GM13977 (cell line): ENCODE results near the gene ACTC1.

Experiments used
- DNase-seq: peaks from one replicate; pipeline ENCODE4 v3.0.0; 2012; ENCODE audit warnings: low spot score
- CTCF ChIP-seq: IDR thresholded peaks from 2 replicates; pipeline ENCODE4 v1.5.1; 2012; ENCODE audit warnings: mild to moderate bottlenecking, control low read depth; ENCODE audit not compliant: insufficient read depth; ENCODE audit errors: extremely low read depth, missing control alignments
- in situ Hi-C: fragments of 300-500 bp; cut with MboI; formaldehyde crosslinking; loops from one replicate; pipeline ENCODE4 v1.12.0; 2022; ENCODE audit warnings: low sequenced_read_pairs, low pct_unique_long_range_greater_than_20kb, mixed read lengths, inconsistent platforms; ENCODE audit not compliant: unreplicated experiment

Gene ACTC1

GRCh38 chr15:34790121-34790520 lies 5.2 kb downstream of the ACTC1 start:
- in situ Hi-C loops, result no loop called here
- no peak for DNase-seq
- TF ChIP-seq CTCF, result no peak

GRCh38 chr15:34789326-34789725 lies 6.0 kb downstream of the ACTC1 start:
- in situ Hi-C loops, result no loop called here
- no peak for DNase-seq
- TF ChIP-seq CTCF, result no peak

GRCh38 chr15:34786206-34786605 lies 9.1 kb downstream of the ACTC1 start:
- in situ Hi-C loops, result no loop called here
- TF ChIP-seq CTCF, result no peak

GRCh38 chr15:34783991-34784390 lies 11.4 kb downstream of the ACTC1 start:
- no peak for TF ChIP-seq CTCF
- DNase-seq, result no peak
- in situ Hi-C loops, result no loop called here

More at GRCh38 chr15:34786206-34786605, 9.1 kb downstream of the ACTC1 start:
- no peak for DNase-seq

DNA sequence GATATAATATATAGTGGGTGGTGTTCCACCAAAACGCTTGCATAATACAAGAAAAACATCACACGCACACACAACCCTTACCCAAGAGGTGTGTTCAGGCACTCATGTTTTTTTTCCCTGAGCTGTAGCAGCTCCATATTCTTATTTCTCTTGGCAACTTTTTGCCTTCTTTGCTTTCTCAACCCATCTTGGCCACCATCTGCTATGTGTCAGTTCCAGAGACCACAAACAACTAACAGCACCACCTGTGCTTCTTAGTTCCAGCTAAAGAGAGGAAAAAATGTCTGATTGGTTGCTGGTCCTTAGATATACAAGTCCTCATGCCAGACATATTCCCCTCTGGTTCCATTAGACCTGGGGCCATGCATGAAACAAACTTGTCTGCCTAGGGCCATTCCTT lies 11.9 kb downstream of the ACTC1 start:
- TF ChIP-seq CTCF, result no peak
- DNase-seq, result no peak
- in situ Hi-C loops, result no loop called here

DNA sequence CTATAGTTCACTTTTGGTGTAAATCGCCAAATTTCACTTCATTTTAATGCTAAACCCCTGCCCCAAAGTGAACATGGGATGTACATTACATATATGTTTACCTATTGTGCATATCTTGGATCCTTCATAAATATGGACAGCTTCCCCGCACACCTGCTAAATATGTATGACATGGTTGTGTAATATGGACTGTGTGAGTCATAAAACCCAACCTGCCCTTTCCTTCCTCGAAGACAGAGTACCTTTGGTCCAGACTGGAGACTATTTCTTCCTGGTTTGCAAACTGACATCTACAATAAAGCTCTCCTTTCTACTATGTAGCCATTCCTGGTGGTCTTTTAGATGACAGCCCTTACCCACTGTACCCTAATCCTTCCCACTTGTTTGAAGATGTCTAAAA lies 12.4 kb downstream of the ACTC1 start:
- DNase-seq, result no peak
- no peak for TF ChIP-seq CTCF
- in situ Hi-C loops, result no loop called here

- in situ Hi-C loops, result no loop called here
- no peak for DNase-seq
- no peak for TF ChIP-seq CTCF
Observed at GRCh38 chr15:34780725-34781124, 14.6 kb downstream of the ACTC1 start.
